Measurements from ENCODE around the gene RFC2. TPM values are rescaled to one million over a fixed set of nuclear protein-coding genes. Genes with fewer than 3 reads are reported as not detected.

RFC2 gene
- total and polyA plus RNA-seq, 4 donors: 12.8 to 16.1 (median 14.0) TPM

- intact Hi-C loops (cut with DNase I): no loop called here
- DNase-seq (no peak), ATAC-seq (ENCODE audit: low FRiP score) (no peak)
- no peaks in the 10 kb centered on the region for H3K27me3 ChIP-seq (ENCODE audit: control insufficient read depth in 1 of 2, insufficient read depth in 2 of 2, low read length in 1 of 2)
- H3K4me1 ChIP-seq (ENCODE audit: control insufficient read depth in 1 of 2, insufficient read depth in 2 of 2, low read length in 2 of 2): no peaks in the 10 kb centered on the region
- no peaks in the 10 kb centered on the region for H3K36me3 ChIP-seq (ENCODE audit: control insufficient read depth in 1 of 2, insufficient read depth in 2 of 2, low read length in 1 of 2)
- WGBS, 2 donors: 90 to 93% methylated on average over 6 of the region's 6 CpGs
- no peaks in the 10 kb centered on the region for H3K9me3 ChIP-seq (ENCODE audit: control insufficient read depth, low read length)
- H3K27ac ChIP-seq (ENCODE audit: low read depth in 1 of 2, low read length in 2 of 2): no peak overlapping the region
- H3K4me3 ChIP-seq (ENCODE audit: low read length in 2 of 2): no peak overlapping the region
Observed at GRCh38 chr7:74248156-74248555, 6.0 kb downstream of the RFC2 start.

GRCh38 chr7:74246497-74246896 is 7.7 kb downstream of the RFC2 start:
- no peaks in the 10 kb centered on the region for H3K9me3 ChIP-seq (ENCODE audit: control insufficient read depth, low read length)
- intact Hi-C loops (cut with DNase I): no loop called here
- H3K27me3 ChIP-seq (ENCODE audit: control insufficient read depth in 1 of 2, insufficient read depth in 2 of 2, low read length in 1 of 2): no peaks in the 10 kb centered on the region
- H3K36me3 ChIP-seq (ENCODE audit: control insufficient read depth in 1 of 2, insufficient read depth in 2 of 2, low read length in 1 of 2): no peaks in the 10 kb centered on the region
- H3K27ac ChIP-seq (ENCODE audit: low read depth in 1 of 2, low read length in 2 of 2): no peak overlapping the region
- no peak for DNase-seq
- 60 to 64% methylated on average over 4 of the region's 4 CpGs for WGBS, 2 donors
- no peak overlapping the region for H3K4me3 ChIP-seq (ENCODE audit: low read length in 2 of 2)
- H3K4me1 ChIP-seq (ENCODE audit: control insufficient read depth in 1 of 2, insufficient read depth in 2 of 2, low read length in 2 of 2): no peaks in the 10 kb centered on the region
- no peak for ATAC-seq (ENCODE audit: low FRiP score)

- no peaks in the 10 kb centered on the region for H3K9me3 ChIP-seq (ENCODE audit: control insufficient read depth, low read length)
- intact Hi-C loops (cut with DNase I): no loop called here
- no peaks in the 10 kb centered on the region for H3K4me1 ChIP-seq (ENCODE audit: control insufficient read depth in 1 of 2, insufficient read depth in 2 of 2, low read length in 2 of 2)
- H3K27ac ChIP-seq (ENCODE audit: low read depth in 1 of 2, low read length in 2 of 2): no peak overlapping the region
- DNase-seq: no peak
- WGBS, 2 donors: 81 to 84% methylated on average over 6 of the region's 6 CpGs
- ATAC-seq (ENCODE audit: low FRiP score): no peak
- H3K27me3 ChIP-seq (ENCODE audit: control insufficient read depth in 1 of 2, insufficient read depth in 2 of 2, low read length in 1 of 2): no peaks in the 10 kb centered on the region
- H3K4me3 ChIP-seq (ENCODE audit: low read length in 2 of 2): no peak overlapping the region
- H3K36me3 ChIP-seq (ENCODE audit: control insufficient read depth in 1 of 2, insufficient read depth in 2 of 2, low read length in 1 of 2): peaks cover 0 to 1% of the 10 kb centered on the region in 2 donors
Observed at GRCh38 chr7:74242122-74242443, 12.1 kb downstream of the RFC2 start.

- Histone ChIP-seq H3K4me3 (ENCODE audit: low read length in 2 of 2) (no peak overlapping the region), H3K27me3 (ENCODE audit: control insufficient read depth in 1 of 2, insufficient read depth in 2 of 2, low read length in 1 of 2) (no peaks in the 10 kb centered on the region), H3K9me3 (ENCODE audit: control insufficient read depth, low read length) (no peaks in the 10 kb centered on the region), H3K4me1 (ENCODE audit: control insufficient read depth in 1 of 2, insufficient read depth in 2 of 2, low read length in 2 of 2) (no peaks in the 10 kb centered on the region), H3K36me3 (ENCODE audit: control insufficient read depth in 1 of 2, insufficient read depth in 2 of 2, low read length in 1 of 2) (peaks cover 1 to 4% of the 10 kb centered on the region in 2 donors), H3K27ac (ENCODE audit: low read depth in 1 of 2, low read length in 2 of 2) (no peak overlapping the region)
- ATAC-seq (ENCODE audit: low FRiP score) (no peak), DNase-seq (no peak)
- WGBS, 2 donors: 91 to 93% methylated on average over 4 of the region's 4 CpGs
- intact Hi-C loops (cut with DNase I): no loop called here
Observed at GRCh38 chr7:74240482-74240881, 13.7 kb downstream of the RFC2 start.

GRCh38 chr7:74236284-74236683 is 17.9 kb downstream of the RFC2 start:
- no peak for ATAC-seq (ENCODE audit: low FRiP score)
- WGBS, 2 donors: 95 to 96% methylated on average over 3 of the region's 3 CpGs
- DNase-seq: no peak
- Histone ChIP-seq H3K27me3 (ENCODE audit: control insufficient read depth in 1 of 2, insufficient read depth in 2 of 2, low read length in 1 of 2) (no peaks in the 10 kb centered on the region), H3K4me1 (ENCODE audit: control insufficient read depth in 1 of 2, insufficient read depth in 2 of 2, low read length in 2 of 2) (no peaks in the 10 kb centered on the region), H3K27ac (ENCODE audit: low read depth in 1 of 2, low read length in 2 of 2) (no peak overlapping the region), H3K4me3 (ENCODE audit: low read length in 2 of 2) (no peak overlapping the region), H3K9me3 (ENCODE audit: control insufficient read depth, low read length) (no peaks in the 10 kb centered on the region), H3K36me3 (ENCODE audit: control insufficient read depth in 1 of 2, insufficient read depth in 2 of 2, low read length in 1 of 2) (peaks cover 1 to 4% of the 10 kb centered on the region in 2 donors)
- intact Hi-C loops (cut with DNase I): no loop called here

- H3K27me3 ChIP-seq (ENCODE audit: control insufficient read depth in 1 of 2, insufficient read depth in 2 of 2, low read length in 1 of 2): no peaks in the 10 kb centered on the region
- intact Hi-C loops (cut with DNase I): no loop called here
- H3K4me1 ChIP-seq (ENCODE audit: control insufficient read depth in 1 of 2, insufficient read depth in 2 of 2, low read length in 2 of 2): no peaks in the 10 kb centered on the region
- H3K27ac ChIP-seq (ENCODE audit: low read depth in 1 of 2, low read length in 2 of 2): no peak overlapping the region
- DNase-seq: no peak
- no peak overlapping the region for H3K4me3 ChIP-seq (ENCODE audit: low read length in 2 of 2)
- WGBS, 2 donors: 78 to 86% methylated on average over 8 of the region's 8 CpGs
- H3K9me3 ChIP-seq (ENCODE audit: control insufficient read depth, low read length): no peaks in the 10 kb centered on the region
- no peak for ATAC-seq (ENCODE audit: low FRiP score)
- H3K36me3 ChIP-seq (ENCODE audit: control insufficient read depth in 1 of 2, insufficient read depth in 2 of 2, low read length in 1 of 2): peaks cover 1 to 4% of the 10 kb centered on the region in 2 donors
Observed at GRCh38 chr7:74235518-74236268, 18.5 kb downstream of the RFC2 start.

GRCh38 chr7:74233655-74234285 is 20.4 kb downstream of the RFC2 start:
- intact Hi-C loops (cut with DNase I): no loop called here
- 33 to 44% methylated on average over 13 of the region's 13 CpGs for WGBS, 2 donors
- DNase-seq (no peak), ATAC-seq (ENCODE audit: low FRiP score) (no peak)
- Histone ChIP-seq H3K27me3 (ENCODE audit: control insufficient read depth in 1 of 2, insufficient read depth in 2 of 2, low read length in 1 of 2) (no peaks in the 10 kb centered on the region), H3K4me1 (ENCODE audit: control insufficient read depth in 1 of 2, insufficient read depth in 2 of 2, low read length in 2 of 2) (no peaks in the 10 kb centered on the region), H3K36me3 (ENCODE audit: control insufficient read depth in 1 of 2, insufficient read depth in 2 of 2, low read length in 1 of 2) (peaks cover 0 to 4% of the 10 kb centered on the region in 2 donors), H3K4me3 (ENCODE audit: low read length in 2 of 2) (no peak overlapping the region), H3K9me3 (ENCODE audit: control insufficient read depth, low read length) (no peaks in the 10 kb centered on the region), H3K27ac (ENCODE audit: low read depth in 1 of 2, low read length in 2 of 2) (no peak overlapping the region)

GRCh38 chr7:74231232-74231590 is 23.0 kb downstream of the RFC2 start:
- 90% methylated on average over 12 of the region's 12 CpGs for WGBS, 2 donors
- no peaks in the 10 kb centered on the region for H3K27me3 ChIP-seq (ENCODE audit: control insufficient read depth in 1 of 2, insufficient read depth in 2 of 2, low read length in 1 of 2)
- intact Hi-C loops (cut with DNase I): no loop called here
- H3K4me3 ChIP-seq (ENCODE audit: low read length in 2 of 2): no peak overlapping the region
- DNase-seq (no peak), ATAC-seq (ENCODE audit: low FRiP score) (no peak)
- H3K4me1 ChIP-seq (ENCODE audit: control insufficient read depth in 1 of 2, insufficient read depth in 2 of 2, low read length in 2 of 2): no peaks in the 10 kb centered on the region
- no peaks in the 10 kb centered on the region for H3K9me3 ChIP-seq (ENCODE audit: control insufficient read depth, low read length)
- no peak overlapping the region for H3K27ac ChIP-seq (ENCODE audit: low read depth in 1 of 2, low read length in 2 of 2)
- H3K36me3 ChIP-seq (ENCODE audit: control insufficient read depth in 1 of 2, insufficient read depth in 2 of 2, low read length in 1 of 2): peaks cover 0 to 4% of the 10 kb centered on the region in 2 donors
